WI38 (cell line): Measurements from ENCODE around the gene MT1B.

ENCODE experiments used
- H3K4me3 ChIP-seq: 2 replicates; pipeline ENCODE4 v1.5.1; 2011; ENCODE audit warnings: low read depth, mild to moderate bottlenecking, control low read depth, low read length
- CTCF ChIP-seq: IDR thresholded peaks from 2 replicates; pipeline ENCODE4 v1.5.1; 2012; ENCODE audit warnings: low read depth, mild to moderate bottlenecking, control low read depth, low read length

Gene MT1B

GRCh38 chr16:56686758-56687157 lies 35.1 kb downstream of the MT1B start:
- no peak for TF ChIP-seq CTCF
- H3K4me3 ChIP-seq, result no peak overlapping the region

- no peak overlapping the region for H3K4me3 ChIP-seq
- no peak for TF ChIP-seq CTCF
These were observed 37.1 kb downstream of the MT1B start for GRCh38 chr16:56688762-56689161.

- no peak for TF ChIP-seq CTCF
These were observed 37.5 kb downstream of the MT1B start for GRCh38 chr16:56689171-56689570.

GRCh38 chr16:56690420-56691122 lies 38.9 kb downstream of the MT1B start:
- no peak for TF ChIP-seq CTCF

More at GRCh38 chr16:56689171-56689570, 37.5 kb downstream of the MT1B start:
- H3K4me3 ChIP-seq, result no peak overlapping the region

GRCh38 chr16:56691885-56692284 lies 40.2 kb downstream of the MT1B start:
- H3K4me3 ChIP-seq, result no peak overlapping the region
- no peak for TF ChIP-seq CTCF

More at GRCh38 chr16:56690420-56691122, 38.9 kb downstream of the MT1B start:
- no peak overlapping the region for H3K4me3 ChIP-seq

- no peak for TF ChIP-seq CTCF
- no peak overlapping the region for H3K4me3 ChIP-seq
These were observed 43.6 kb downstream of the MT1B start for GRCh38 chr16:56695246-56695645.

- H3K4me3 ChIP-seq, result no peak overlapping the region
- TF ChIP-seq CTCF, result no peak
These were observed 45.9 kb downstream of the MT1B start for GRCh38 chr16:56697456-56698155.
